Stimulated activated CD8-positive, alpha-beta memory T cell treated with anti-CD3 and anti-CD28 coated beads, Interleukin-2, amount 100 ng/mL, for 1 hour (primary cell): ENCODE measurements around the gene TOMM5.
"Not testable (repeated sequence)": the region's sequence is repeated elsewhere in the genome, so short reads cannot be mapped to it uniquely, and the experiment has no call there.

Source experiments
- DNase-seq, 2 donors: peaks; one replicate each; pipeline ENCODE4 v3.0.0-alpha.2; 2020; ENCODE audit warnings: low read depth in 2 of 2

Gene TOMM5

GRCh38 chr9:37611961-37612360, 19.6 kb upstream of the TOMM5 start:
- DNase-seq: no peak

- no peak for DNase-seq
Measured at GRCh38 chr9:37611014-37611413, 18.6 kb upstream of the TOMM5 start.

DNA sequence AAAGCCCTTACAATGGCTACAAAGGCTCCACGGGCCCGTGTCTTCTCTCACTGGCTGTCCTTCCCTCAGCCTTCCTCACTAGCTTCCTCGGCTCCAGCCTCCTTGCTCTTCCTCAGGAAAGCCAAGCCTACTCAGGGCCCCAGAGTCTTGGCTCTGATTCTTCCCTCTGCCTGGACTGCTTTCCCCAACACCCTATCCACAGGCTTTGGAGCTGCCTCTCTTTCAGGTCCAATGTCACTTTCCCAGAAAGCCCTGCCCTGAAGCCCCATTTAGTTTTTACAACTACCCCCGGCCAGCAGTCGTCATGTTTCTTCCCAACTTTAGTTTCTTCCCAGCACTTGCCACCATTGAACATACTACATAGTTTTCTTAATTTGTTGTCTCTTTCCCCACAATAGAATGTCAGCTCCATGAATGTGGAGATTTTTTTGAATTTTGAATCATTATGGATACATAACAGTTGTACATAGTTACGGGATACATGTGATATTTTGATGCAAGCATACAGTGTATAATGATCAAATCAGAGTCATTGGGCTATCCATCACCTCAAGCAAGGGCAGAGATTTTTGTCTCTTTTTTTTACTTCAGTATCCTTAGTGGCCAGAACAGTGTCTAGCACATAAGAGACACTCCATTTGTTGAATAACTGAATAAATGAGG, 17.5 kb upstream of the TOMM5 start:
- DNase-seq: no peak

DNA sequence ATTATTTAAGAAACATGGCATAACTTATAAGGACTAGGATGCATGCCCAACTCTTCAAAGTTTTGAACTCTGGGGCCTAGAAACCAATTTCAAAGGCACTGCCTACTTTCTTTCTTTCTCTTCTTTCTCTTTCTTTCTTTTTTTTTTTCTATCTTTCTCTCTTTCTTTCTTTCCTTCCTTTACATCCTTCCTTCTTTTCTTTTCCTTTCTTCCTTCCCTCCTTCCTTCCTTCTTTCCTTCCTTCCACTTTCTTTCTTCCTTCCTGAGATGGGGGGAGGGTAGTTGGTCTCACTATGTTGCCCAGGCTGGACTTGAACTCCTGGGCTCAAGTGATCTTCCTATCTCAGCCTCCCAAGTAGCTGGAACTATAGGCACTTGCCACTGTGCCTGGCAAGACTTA, 15.9 kb upstream of the TOMM5 start:
- no peak for DNase-seq

DNA sequence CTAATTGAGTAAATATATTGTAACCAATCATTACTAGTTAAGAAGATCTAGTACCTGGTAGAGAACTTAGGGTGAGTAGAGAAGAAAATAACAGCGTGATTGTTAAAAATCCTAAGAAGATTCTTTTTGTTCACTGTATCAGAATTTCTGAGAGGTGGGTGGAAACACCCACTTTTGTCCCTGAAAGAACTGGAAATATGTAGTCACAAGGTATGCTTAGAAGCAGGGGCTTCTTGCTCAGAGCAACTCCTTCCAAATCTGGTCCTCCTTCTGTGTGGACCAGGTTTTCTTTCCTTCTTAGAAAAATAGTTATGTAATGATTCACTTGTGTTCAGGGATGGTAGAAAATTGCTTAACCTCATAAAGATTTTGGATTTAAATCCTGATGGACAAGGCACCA, 11.9 kb upstream of the TOMM5 start:
- no peak for DNase-seq

GRCh38 chr9:37602817-37603216, 10.4 kb upstream of the TOMM5 start:
- DNase-seq: no peak

DNA sequence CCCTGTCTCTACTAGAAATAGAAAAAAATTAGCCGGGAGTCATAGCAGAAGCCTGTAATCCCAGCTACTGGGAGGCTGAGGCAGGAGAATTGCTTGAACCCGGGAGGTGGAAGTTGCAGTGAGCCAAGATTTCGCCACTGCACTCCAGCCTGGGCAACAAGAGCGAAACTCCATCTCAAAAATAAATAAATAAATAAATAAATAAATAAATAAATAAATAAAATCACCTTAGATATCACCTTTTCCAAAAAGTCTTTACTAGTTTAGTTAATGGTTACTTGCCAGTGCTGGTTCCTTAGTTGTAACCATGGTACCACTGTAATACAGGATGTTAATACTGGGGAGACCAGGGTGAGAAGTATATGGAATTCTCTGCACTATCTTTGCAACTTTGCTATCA, 9.7 kb upstream of the TOMM5 start:
- DNase-seq: not testable (repeated sequence)

GRCh38 chr9:37596504-37596903, 4.1 kb upstream of the TOMM5 start:
- no peak for DNase-seq

DNA sequence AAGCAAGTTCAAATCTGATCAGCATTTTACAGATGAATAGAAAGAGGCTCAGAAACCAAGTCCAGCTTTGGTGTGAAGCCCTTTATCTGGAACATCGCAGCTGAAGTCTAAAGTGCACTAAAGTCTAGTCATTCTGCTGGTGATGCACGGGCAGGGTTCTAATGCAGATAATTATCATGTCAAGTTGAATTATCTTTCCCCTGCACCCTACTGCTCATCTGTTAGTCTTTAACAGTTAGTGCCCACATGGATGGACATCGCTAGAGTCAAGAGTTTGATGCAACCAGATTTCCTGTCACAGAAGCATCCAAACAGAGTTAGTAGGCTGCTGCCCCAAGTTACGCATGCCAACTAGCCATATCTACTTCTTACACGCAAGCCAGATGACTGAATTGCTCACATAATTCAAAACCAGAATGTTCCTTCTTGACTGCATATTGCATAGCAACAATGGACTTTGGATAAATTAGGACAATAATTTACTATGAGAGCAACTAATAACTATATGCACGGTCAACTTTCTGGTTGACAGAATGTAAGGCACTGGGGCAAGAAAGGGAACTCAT, 1.6 kb upstream of the TOMM5 start:
- DNase-seq: no peak

DNA sequence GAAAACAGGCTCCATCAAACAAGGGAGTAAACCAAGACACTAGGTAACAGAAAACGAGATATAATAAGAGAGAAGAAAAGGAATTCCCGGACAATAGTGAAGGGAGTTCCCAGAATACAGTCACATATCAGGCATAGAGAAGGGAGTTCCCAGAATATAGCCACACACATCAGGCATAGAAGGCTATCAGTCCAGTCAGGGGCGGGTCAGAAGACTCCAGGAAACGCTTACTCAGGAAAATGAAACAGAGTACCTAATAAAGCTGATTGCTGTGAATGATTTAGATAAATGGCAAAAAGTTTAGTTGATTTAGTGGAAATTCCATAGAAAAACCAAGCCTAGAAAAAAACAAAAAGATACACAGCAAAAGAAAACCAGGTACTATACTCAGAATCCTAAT, 4.9 kb downstream of the TOMM5 start:
- DNase-seq: no peak

- no peak for DNase-seq
Measured at GRCh38 chr9:37583522-37584121, 8.8 kb downstream of the TOMM5 start.

GRCh38 chr9:37582548-37583157, 9.7 kb downstream of the TOMM5 start:
- DNase-seq: no peak

DNA sequence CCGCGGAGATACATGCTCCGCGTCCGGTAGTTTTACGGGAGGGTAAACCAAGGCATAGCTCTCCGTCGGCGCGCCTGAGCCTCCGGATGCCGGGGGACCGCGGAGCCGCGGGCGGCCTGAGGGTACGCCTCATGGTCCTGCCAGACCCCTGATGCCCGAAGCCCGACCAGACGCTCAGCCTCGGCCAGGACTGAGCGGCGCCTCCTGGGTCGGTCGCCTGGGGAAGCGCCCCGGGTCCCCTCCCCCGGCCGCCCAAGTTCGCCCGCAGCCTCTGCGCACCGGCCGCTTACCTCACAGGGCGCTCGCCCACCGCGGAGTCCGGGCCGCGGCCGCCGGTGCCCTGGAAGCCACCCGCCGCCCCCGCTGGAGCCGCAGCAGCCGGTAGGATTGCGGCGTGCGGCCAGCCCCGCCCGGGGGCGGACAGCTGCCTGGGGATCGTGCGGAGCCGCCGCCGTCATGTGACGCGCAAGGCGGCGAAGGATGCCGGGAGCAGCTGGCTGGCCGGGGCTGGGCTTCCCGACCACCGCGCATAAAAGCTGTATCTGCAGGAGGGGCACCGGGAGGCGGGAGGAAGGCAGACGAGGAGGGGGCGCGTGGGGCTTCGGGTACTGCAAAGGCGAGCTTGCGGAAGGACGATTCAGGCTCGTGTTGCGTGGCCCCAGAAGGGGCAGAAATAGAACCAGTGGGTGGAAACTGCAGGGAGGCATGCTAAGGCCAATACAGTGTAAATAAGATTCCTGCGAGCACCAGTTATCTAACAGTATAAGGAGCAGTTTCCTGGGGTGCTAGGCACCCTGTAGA, 16.3 kb downstream of the TOMM5 start, which contains the start of gene FBXO10:
FBXO10 (minus strand) TSS at position 460 of the 801 bp plus-strand sequence. CDS start 34,612 bp downstream, outside the sequence.
- DNase-seq: no peak

DNA sequence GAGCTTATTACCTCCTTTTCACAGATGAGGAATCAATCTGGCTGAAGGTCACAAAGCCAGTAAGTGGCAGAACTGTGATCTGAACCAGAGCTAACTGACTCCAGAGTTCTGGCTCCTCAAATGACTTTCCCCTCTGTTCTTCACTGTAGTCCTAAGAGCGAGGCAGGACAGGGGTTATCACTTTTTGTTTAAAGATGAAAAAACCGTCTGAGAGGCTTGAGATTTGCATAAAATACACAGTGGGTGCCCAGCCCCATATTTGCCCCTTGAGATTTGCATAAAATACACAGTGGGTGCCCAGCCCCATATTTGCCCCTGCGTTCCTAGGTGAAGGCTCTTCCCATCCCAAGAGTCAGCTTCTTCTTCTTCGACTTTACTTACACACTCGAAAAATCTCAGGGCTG, 16.9 kb downstream of the TOMM5 start:
- no peak for DNase-seq

DNA sequence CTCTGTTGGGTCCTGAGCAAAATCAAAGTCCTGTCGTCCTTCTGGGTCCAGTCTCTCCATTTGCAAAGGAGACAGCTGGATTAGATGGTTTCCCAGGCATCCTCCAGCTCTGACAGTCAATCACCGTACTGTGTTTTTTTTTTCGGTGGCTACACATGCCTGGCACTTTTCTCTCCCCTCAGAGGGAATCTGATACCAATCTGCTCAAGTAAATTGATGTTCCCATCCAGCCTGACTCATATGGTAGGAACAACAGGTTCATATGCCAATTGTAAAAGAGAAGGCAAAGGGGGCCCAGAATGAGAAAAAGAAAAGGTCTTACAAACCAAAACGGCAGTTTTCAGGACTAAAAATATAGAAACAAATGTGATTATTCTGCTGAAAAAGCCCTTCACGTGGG, 17.4 kb downstream of the TOMM5 start:
- DNase-seq: no peak

DNA sequence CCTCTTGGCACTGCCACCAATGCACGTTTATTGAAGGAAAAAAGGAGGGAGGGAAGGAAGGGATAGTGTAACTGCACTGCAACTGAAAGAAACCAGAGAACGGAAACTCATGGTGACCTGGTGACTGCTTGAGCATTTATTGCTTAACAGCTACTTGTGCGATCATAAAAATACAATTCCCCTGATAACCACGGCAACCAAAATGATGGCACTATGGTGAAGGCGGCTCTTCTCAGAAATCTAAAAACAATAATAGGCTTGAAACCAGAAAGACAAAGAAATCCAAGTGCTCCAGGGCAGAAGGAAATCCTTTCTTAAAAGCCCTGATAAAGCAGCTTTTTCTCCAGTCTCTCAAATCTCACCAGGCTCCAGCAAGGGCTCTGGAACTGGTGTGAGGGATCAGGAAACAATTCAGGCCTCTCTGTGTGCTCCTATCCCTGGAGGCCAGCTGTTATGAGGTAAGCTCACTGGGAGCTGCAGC, 18.1 kb downstream of the TOMM5 start:
- DNase-seq: no peak

DNA sequence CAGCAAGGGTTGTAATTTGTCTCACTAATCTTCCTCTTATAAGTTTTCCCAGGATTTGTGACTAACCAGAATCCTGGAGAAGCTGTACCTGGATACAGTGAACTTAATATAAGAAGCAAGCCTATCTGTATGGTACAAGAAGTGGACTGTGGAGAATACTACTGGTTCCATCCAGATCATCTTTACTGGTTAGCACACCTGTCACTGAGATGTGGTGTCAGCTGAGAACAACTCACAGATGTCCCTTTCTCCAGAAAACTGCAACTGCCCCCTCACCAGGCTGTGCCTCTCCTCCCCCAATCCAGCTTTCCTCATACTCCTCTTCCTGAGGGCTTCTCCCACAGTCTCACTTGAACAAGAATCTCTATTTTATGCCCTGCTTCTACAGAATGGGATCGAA, 21.1 kb downstream of the TOMM5 start:
- no peak for DNase-seq

DNA sequence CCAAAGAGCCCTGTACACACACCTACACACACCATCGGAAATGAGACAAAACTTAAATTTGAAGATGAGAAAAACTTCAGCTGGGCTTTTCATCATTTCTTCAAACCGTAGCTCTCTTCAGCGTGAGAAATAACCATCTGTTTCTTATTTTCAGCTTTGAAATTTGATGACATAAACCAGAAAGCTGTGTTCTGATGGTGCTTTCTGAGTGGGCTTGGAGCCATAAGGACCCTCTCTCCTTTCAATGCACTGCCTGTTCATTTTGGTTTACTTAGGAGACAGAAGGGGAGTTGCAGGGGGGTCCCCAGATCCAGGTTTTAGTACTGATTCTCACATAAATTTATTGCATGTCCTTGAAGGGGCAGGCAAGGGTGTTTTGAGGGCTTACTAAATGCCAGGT, 25.7 kb downstream of the TOMM5 start:
- DNase-seq: no peak

DNA sequence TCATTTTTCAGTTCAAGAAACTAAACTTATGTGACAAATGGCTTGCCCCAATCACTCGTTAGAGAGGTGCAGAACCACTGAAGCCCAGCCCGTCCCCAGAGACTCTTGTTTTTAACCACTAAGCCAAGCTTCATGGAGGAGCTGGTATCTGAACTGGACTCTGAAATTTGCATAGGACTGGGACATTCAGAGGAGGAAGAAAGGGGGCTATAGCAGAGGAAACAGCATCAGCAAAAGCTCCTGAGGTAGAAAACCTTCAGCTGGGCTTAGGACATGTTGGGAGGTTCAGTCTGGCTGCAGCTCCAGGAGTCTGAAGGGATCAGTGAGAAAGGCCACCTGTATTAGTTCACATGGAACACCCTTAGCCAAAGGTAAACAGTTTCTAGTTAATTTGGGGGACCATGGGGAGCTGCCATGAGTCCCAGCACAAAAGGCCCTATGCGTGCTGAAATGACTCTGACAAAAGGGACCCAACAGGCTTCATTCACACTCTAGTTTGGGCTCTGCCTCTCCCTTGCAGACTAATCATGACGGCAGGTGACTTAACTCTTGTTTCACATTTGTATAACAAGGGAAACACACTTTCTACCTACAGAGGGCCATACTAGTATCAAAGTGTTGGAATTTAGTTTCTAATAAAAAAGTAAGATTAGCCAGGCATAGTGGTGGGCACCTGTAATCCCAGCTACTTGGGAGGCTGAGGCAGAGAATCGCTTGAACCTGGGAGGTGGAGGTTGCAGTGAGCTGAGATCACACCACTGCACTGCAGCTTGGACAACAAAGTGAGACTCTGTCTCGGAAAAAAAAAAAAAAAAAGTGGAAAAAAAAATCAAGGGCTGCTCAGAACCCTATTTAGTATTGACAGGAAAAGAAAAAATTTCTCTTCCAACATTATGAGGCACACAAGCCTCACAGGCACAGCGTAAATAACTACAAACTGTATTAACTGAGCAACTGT, 26.5 kb downstream of the TOMM5 start:
- no peak for DNase-seq

DNA sequence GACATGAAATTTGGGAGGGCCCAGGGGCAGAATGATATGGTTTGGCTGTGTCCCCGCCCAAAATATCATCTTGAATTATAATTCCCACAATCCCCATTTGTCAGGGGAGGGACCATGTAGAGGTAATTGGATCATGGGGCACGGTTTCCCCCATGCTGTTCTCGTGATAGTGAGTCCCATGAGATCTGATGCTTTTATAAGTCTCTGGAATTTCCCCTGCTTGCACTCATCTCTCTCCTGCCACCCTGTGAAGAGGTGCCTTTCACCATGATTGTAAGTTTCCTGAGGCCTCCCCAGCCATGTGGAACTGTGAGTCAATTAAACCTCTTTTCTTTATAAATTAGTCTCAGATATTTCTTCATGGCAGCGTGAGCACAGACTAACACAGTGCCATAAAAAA, 27.5 kb downstream of the TOMM5 start:
- no peak for DNase-seq
